Trophoblast cell (in vitro differentiated cells and primary cell): ENCODE results near the gene CABP1.
A peak's percentile ranks its signal among the peaks of the same experiment; 100 is the strongest.

Experiments
- DNase-seq, 2 donors: peaks; one replicate each; pipeline ENCODE4 v3.0.0-alpha.2; 2016
- H2AFZ ChIP-seq: 2 replicates; pipeline ENCODE4 v1.6.1; 2013; ENCODE audit warnings: low read length, moderate library complexity, mild to moderate bottlenecking; ENCODE audit not compliant: insufficient read depth, poor library complexity
- H2AK5ac ChIP-seq: 2 replicates; pipeline ENCODE4 v1.6.1; 2013; ENCODE audit warnings: mild to moderate bottlenecking, low read length
- H2BK120ac ChIP-seq: 2 replicates; pipeline ENCODE4 v1.6.1; 2013; ENCODE audit warnings: low read length, mild to moderate bottlenecking, moderate library complexity; ENCODE audit not compliant: insufficient read depth, poor library complexity
- H2BK12ac ChIP-seq: 2 replicates; pipeline ENCODE4 v1.6.1; 2013; ENCODE audit warnings: mild to moderate bottlenecking, low read length, moderate library complexity
- H2BK5ac ChIP-seq: 2 replicates; pipeline ENCODE4 v1.6.1; 2013; ENCODE audit warnings: low read length, low read depth, moderate library complexity, mild to moderate bottlenecking; ENCODE audit not compliant: poor library complexity
- H3K14ac ChIP-seq: 2 replicates; pipeline ENCODE4 v1.6.1; 2013; ENCODE audit warnings: mild to moderate bottlenecking, low read length
- H3K18ac ChIP-seq: 2 replicates; pipeline ENCODE4 v1.6.1; 2013; ENCODE audit warnings: mild to moderate bottlenecking, low read length
- H3K23ac ChIP-seq: 2 replicates; pipeline ENCODE4 v1.6.1; 2013; ENCODE audit warnings: low read length
- H3K27ac ChIP-seq: 2 replicates; pipeline ENCODE4 v1.5.1; 2013; ENCODE audit warnings: low read depth, mild to moderate bottlenecking, inconsistent platforms, low read length, moderate library complexity
- H3K27me3 ChIP-seq: 2 replicates; pipeline ENCODE4 v1.6.1; 2013; ENCODE audit warnings: inconsistent platforms, mild to moderate bottlenecking, low read length, moderate library complexity; ENCODE audit not compliant: insufficient read depth
- H3K36me3 ChIP-seq, 2 experiments: 1 replicate in 1 of 2; 2 replicates in 1 of 2; pipeline ENCODE4 v1.6.1; 2013; ENCODE audit warnings: low read length in 2 of 2, mild to moderate bottlenecking in 2 of 2, moderate library complexity in 1 of 2; ENCODE audit not compliant: insufficient read depth in 2 of 2, control insufficient read depth in 1 of 2
- H3K4ac ChIP-seq: 2 replicates; pipeline ENCODE4 v1.6.1; 2013; ENCODE audit warnings: low read depth, mild to moderate bottlenecking, low read length, moderate library complexity
- H3K4me1 ChIP-seq, 2 experiments: 1 replicate in 1 of 2; 2 replicates in 1 of 2; pipeline ENCODE4 v1.6.1; 2013; ENCODE audit warnings: low read length in 2 of 2, mild to moderate bottlenecking in 2 of 2, moderate library complexity in 1 of 2; ENCODE audit not compliant: insufficient read depth in 2 of 2, control insufficient read depth in 1 of 2
- H3K4me2 ChIP-seq: 2 replicates; pipeline ENCODE4 v1.6.1; 2013; ENCODE audit warnings: inconsistent platforms, mild to moderate bottlenecking, low read length, moderate library complexity
- H3K4me3 ChIP-seq: 2 replicates; pipeline ENCODE4 v1.5.1; 2013; ENCODE audit warnings: mild to moderate bottlenecking, low read depth, low read length, inconsistent platforms
- H3K79me1 ChIP-seq: one replicate; pipeline ENCODE4 v1.6.1; 2013; ENCODE audit warnings: low read length
- H3K79me2 ChIP-seq: 2 replicates; pipeline ENCODE4 v1.6.1; 2013; ENCODE audit warnings: low read length, mild to moderate bottlenecking; ENCODE audit not compliant: control insufficient read depth, insufficient read depth, poor library complexity
- H3K9ac ChIP-seq: 2 replicates; pipeline ENCODE4 v1.6.1; 2013; ENCODE audit warnings: mild to moderate bottlenecking, low read length
- H3K9me3 ChIP-seq: 2 replicates; pipeline ENCODE4 v1.6.1; 2013; ENCODE audit warnings: low read depth, mild to moderate bottlenecking, control low read depth, inconsistent platforms, low read length; ENCODE audit not compliant: insufficient read depth
- H4K12ac ChIP-seq: 2 replicates; pipeline ENCODE4 v1.6.1; 2013; ENCODE audit warnings: low read depth, mild to moderate bottlenecking, low read length, moderate library complexity
- H4K8ac ChIP-seq: 2 replicates; pipeline ENCODE4 v1.6.1; 2013; ENCODE audit warnings: low read depth, mild to moderate bottlenecking, low read length, moderate library complexity
- H4K91ac ChIP-seq: one replicate; pipeline ENCODE4 v1.6.1; 2013; ENCODE audit warnings: low read depth, mild to moderate bottlenecking, low read length, moderate library complexity
- WGBS: extraction: QIAGEN DNeasy Blood & Tissue Kit; methylation state at CpG from one replicate; pipeline ENCODE4 v1.1.7; 2013; ENCODE audit warnings: missing lambda C conversion rate; ENCODE audit not compliant: insufficient read length, insufficient coverage; ENCODE audit errors: extremely low coverage; 5-methylcytosine and 5-hydroxymethylcytosine counted together

Gene CABP1

DNA sequence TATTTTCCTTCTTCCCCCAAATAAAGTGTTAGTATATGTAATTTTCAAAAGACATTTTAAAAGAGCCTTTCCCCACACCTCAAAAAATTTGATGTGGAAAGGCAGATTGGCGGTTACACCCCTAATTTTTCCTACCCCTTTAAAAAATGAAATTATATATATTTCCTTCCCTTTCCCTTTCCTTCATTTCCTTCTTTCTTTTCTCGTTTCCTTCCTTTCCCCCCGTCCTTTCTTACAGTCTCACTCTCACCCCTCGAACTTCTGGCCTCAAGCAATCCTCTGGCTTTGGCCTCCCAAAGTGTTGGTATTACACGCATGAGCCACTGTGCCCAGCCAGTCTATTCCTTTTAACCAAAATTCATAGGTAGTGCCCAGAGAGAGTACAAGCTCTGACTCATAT lies 65.6 kb downstream of the CABP1 start:
- Histone ChIP-seq H4K8ac (no peak overlapping the region), H4K91ac (no peak overlapping the region)

DNA sequence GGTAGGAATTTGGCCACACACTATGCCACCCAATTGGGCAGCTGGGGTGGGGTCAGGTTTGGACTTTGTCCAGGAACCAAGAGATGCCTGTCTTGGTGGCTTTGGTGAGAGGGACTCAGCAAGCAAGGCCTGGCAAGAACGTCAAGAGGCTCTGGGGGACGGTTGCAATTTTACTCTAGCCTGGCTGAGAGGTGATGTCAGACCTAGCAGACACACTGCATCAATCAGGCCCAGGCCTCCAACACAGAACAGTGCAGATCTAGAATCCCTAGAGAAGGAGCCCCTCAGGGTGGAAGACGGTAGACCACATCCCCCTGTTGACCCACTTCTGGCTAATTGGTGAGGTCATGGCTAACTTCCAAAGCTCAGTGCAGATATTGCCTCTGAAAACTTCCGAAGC lies 68.2 kb downstream of the CABP1 start:
- H3K9me3 ChIP-seq, result no peaks in the 10 kb centered on the region
- no peak overlapping the region for H3K23ac ChIP-seq
- no peak overlapping the region for H4K12ac ChIP-seq
- no peak for DNase-seq
- no peak overlapping the region for H2BK12ac ChIP-seq
- H3K79me1 ChIP-seq, result peaks cover 10% of the 10 kb centered on the region
- no peak overlapping the region for H3K4me2 ChIP-seq
- H3K14ac ChIP-seq, result no peak overlapping the region
- H2BK120ac ChIP-seq, result no peak overlapping the region
- peaks cover 8 to 9% of the 10 kb centered on the region in 2 experiments for H3K4me1 ChIP-seq
- no peak overlapping the region for H3K4me3 ChIP-seq
- no peaks in the 10 kb centered on the region for H3K27me3 ChIP-seq
- peaks cover 8% of the 10 kb centered on the region for H3K79me2 ChIP-seq
- H4K91ac ChIP-seq, result no peak overlapping the region
- no peak overlapping the region for H3K27ac ChIP-seq
- H3K4ac ChIP-seq, result no peak overlapping the region
- no peak overlapping the region for H3K9ac ChIP-seq
- no peak overlapping the region for H2AK5ac ChIP-seq
- WGBS, result no CpG with 5 or more reads among the region's 4 CpGs
- H2BK5ac ChIP-seq, result no peak overlapping the region
- no peak overlapping the region for H2AFZ ChIP-seq
- peaks cover 6 to 8% of the 10 kb centered on the region in 2 experiments for H3K36me3 ChIP-seq
- H3K18ac ChIP-seq, result no peak overlapping the region
- H4K8ac ChIP-seq, result no peak overlapping the region

More for the DNA sequence above, 65.6 kb downstream of the CABP1 start:
- H3K23ac ChIP-seq, result no peak overlapping the region
- no peak overlapping the region for H2BK5ac ChIP-seq
- no peak overlapping the region for H3K14ac ChIP-seq
- peaks cover 8% of the 10 kb centered on the region for H3K79me2 ChIP-seq
- H2AFZ ChIP-seq, result no peak overlapping the region
- H3K18ac ChIP-seq, result no peak overlapping the region
- no peaks in the 10 kb centered on the region for H3K27me3 ChIP-seq
- no peak overlapping the region for H2BK120ac ChIP-seq
- no peak overlapping the region for H3K4me3 ChIP-seq
- no peak overlapping the region for H3K9ac ChIP-seq
- H3K27ac ChIP-seq, result no peak overlapping the region
- peaks cover 10% of the 10 kb centered on the region for H3K79me1 ChIP-seq
- 100% methylated on average over 3 of the region's 5 CpGs for WGBS
- peaks cover 14 to 23% of the 10 kb centered on the region in 2 experiments for H3K36me3 ChIP-seq
- no peak overlapping the region for H4K12ac ChIP-seq
- H2BK12ac ChIP-seq, result no peak overlapping the region
- H3K4ac ChIP-seq, result no peak overlapping the region
- peaks cover 4 to 6% of the 10 kb centered on the region in 2 experiments for H3K4me1 ChIP-seq
- H2AK5ac ChIP-seq, result no peak overlapping the region
- no peak for DNase-seq
- H3K4me2 ChIP-seq, result no peak overlapping the region
- H3K9me3 ChIP-seq, result no peaks in the 10 kb centered on the region

DNA sequence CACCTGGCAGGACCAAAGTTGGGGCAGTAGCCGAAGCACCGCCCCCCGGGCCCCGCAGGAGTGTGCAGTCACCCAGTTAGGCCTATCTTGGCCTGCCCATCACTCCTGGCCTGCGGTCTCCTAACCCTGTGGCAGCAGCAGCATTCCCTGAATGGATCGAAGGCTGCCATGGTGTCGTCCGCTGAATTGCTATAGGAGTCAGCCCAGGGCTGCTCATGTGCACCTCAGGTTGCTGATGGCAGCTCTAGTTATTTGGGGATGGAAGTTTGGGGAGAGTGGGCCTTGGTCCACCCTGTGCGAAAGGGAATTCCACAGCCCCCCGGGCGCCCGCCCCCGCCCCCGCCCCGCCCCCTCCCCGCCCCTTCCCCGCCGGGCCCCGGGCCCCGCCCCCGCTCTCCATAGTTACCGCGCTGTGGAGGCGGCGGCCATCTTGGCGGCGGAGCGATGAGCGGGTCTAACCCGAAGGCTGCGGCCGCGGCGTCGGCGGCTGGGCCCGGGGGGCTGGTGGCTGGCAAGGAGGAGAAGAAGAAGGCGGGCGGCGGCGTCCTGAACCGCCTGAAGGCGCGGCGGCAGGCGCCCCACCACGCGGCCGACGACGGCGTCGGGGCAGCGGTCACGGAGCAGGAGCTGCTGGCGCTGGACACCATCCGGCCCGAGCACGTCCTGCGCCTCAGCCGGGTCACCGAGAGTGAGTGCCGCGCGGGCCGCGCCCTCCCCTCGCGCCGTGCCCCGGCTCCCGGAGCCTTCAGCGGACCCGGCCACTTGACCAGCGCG lies 69.8 kb downstream of the CABP1 start, which contains the start of gene UNC119B:
UNC119B (plus strand) TSS at position 428 of the 774 bp plus-strand sequence; CDS start at position 445, 17 bp downstream.
- H2BK5ac ChIP-seq, result peak within 1 kb of the TSS; percentile 79
- H2AK5ac ChIP-seq, result no peak within 1 kb of the TSS
- peak within 1 kb of the TSS; percentile 92 for H4K91ac ChIP-seq
- H3K4me3 ChIP-seq, result peak within 1 kb of the TSS; percentile 87
- peak within 1 kb of the TSS; percentile 91 for H3K4me2 ChIP-seq
- peaks cover 8% of the 10 kb centered on the region for H3K79me2 ChIP-seq
- H3K23ac ChIP-seq, result no peak within 1 kb of the TSS
- H3K36me3 ChIP-seq, result peaks cover 14 to 15% of the 10 kb centered on the region in 2 experiments
- H3K4me1 ChIP-seq, result peaks cover 8 to 9% of the 10 kb centered on the region in 2 experiments
- H3K9ac ChIP-seq, result peak within 1 kb of the TSS; percentile 93
- H3K79me1 ChIP-seq, result peaks cover 10% of the 10 kb centered on the region
- peak within 1 kb of the TSS; percentile 94 for H2AFZ ChIP-seq
- H3K9me3 ChIP-seq, result no peaks in the 10 kb centered on the region
- no peaks in the 10 kb centered on the region for H3K27me3 ChIP-seq
- peak within 1 kb of the TSS; percentile 85 for H3K4ac ChIP-seq
- H4K12ac ChIP-seq, result peak within 1 kb of the TSS; percentile 90
- peak within 1 kb of the TSS; percentile 98 for H4K8ac ChIP-seq
- H3K18ac ChIP-seq, result peak within 1 kb of the TSS; percentile 97
- peak within 1 kb of the TSS; percentile 98 for H3K14ac ChIP-seq
- no CpG with 5 or more reads among the region's 76 CpGs for WGBS
- H2BK12ac ChIP-seq, result no peak within 1 kb of the TSS
- DNase-seq, result peak; percentile 42 to 65
- H2BK120ac ChIP-seq, result peak within 1 kb of the TSS; percentile 89
- H3K27ac ChIP-seq, result peak within 1 kb of the TSS; percentile 52

DNA sequence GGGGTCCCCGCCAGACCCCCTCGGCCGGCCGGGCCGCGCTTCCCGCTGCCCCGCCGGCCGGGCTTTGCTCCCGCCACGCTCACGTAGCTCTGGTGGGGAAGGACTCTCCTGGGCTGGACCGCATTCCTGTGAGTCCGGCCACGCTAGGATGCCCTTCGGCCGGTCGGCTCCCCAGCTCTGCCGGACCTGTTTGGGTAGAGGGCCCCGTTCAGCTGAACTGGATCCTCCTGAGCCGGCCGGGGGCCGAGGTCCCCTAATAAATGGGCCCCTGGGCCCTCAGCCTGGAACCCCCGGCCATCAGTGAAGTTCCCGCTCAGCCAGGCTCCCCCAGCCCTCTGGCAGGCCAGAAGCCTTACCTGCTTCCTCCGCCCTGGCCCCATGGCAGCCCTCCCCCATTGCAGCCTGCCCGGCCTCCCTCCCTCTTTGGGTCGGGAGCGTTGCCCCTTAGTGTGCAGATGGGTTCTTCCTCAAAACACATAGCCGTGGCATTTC lies 70.4 kb downstream of the CABP1 start:
- Histone ChIP-seq H3K27me3 (no peaks in the 10 kb centered on the region), H3K79me2 (peaks cover 8% of the 10 kb centered on the region), H2AFZ (peak overlapping the region; percentile 87), H3K4me2 (peak overlapping the region; percentile 91), H3K27ac (peak overlapping the region; percentile 52), H4K12ac (peak overlapping the region; percentile 90), H3K14ac (peak overlapping the region; percentile 98), H3K23ac (no peak overlapping the region), H3K4me1 (peaks cover 8 to 9% of the 10 kb centered on the region in 2 experiments), H3K4me3 (peak overlapping the region; percentile 87), H2AK5ac (no peak overlapping the region), H2BK5ac (peak overlapping the region; percentile 79), H3K79me1 (peaks cover 10% of the 10 kb centered on the region), H3K18ac (peak overlapping the region; percentile 97), H2BK120ac (peak overlapping the region; percentile 89), H3K9me3 (no peaks in the 10 kb centered on the region), H4K91ac (peak overlapping the region; percentile 92), H2BK12ac (no peak overlapping the region), H4K8ac (peak overlapping the region; percentile 98), H3K9ac (peak overlapping the region; percentile 93), H3K36me3 (peaks cover 15% of the 10 kb centered on the region in 2 experiments), H3K4ac (peak overlapping the region; percentile 85)
- DNase-seq, result peak; percentile 22 to 52
- WGBS, result no CpG with 5 or more reads among the region's 31 CpGs
